ENCODE data around the gene GNG8.

GNG8 gene

DNA sequence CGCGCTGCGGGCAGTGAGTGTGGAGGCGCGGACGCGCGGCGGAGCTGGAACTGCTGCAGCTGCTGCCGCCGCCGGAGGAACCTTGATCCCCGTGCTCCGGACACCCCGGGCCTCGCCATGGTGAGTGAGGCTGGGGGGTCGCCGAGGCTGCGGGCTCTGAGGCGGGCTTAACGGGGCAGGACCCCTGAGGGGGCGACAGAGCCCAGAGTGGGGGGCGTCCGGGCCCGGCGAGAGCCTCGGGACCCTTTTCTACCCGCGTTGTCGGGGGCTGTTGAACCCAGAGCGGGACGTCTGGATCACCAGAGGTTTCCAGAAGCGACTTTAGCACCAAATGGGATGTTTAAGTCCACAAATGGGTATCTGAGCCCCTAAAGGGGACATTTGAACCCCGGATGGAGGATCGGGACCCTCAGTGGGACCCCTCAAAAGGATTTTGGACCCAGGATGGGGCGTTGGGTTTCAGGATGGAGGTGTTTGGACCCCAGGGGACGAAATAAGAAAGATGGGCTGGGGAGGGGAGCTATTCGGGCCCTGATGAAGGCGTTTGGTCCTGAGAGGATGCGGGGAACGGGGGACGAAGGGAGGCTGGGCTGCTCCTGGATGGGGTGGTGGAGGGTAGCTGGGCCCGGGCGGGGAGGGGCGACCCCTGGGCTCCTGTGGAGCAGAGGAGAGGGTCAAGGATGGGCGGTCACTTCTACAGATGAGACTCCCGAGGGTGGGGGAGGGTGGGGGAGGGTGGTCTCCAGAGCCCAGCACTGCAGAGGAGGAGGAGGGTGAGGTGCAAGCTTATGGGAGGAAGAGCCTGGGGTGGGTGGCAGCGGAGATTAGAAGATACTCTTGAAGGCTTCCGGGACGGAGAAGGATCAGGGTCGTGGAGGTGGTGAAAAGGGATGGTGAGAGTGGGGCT lies 34.4 kb downstream of the GNG8 start, which contains the start of gene CALM3:
CALM3 (plus strand) TSS at position 13 of the 907 bp plus-strand sequence; CDS start at position 118, 105 bp downstream.
- Histone ChIP-seq H3K27me3 (ENCODE audit: insufficient read depth, low read length) (no peaks in the 10 kb centered on the region), H3K36me3 (ENCODE audit: insufficient read depth, low read length) (no peaks in the 10 kb centered on the region), H3K4me1 (ENCODE audit: control insufficient read depth, insufficient read depth, low read length, unreplicated experiment) (no peaks in the 10 kb centered on the region), H2AFZ (ENCODE audit: low read length, unreplicated experiment) (peak within 1 kb of the TSS; percentile 59), H3K79me2 (ENCODE audit: control insufficient read depth, insufficient read depth, low read length, unreplicated experiment) (peaks cover 50% of the 10 kb centered on the region), H3K27ac (ENCODE audit: low read depth, low read length) (peak within 1 kb of the TSS; percentile 97), H3K4me3 (ENCODE audit: low read depth, low read length) (peak within 1 kb of the TSS; percentile 92)

DNA sequence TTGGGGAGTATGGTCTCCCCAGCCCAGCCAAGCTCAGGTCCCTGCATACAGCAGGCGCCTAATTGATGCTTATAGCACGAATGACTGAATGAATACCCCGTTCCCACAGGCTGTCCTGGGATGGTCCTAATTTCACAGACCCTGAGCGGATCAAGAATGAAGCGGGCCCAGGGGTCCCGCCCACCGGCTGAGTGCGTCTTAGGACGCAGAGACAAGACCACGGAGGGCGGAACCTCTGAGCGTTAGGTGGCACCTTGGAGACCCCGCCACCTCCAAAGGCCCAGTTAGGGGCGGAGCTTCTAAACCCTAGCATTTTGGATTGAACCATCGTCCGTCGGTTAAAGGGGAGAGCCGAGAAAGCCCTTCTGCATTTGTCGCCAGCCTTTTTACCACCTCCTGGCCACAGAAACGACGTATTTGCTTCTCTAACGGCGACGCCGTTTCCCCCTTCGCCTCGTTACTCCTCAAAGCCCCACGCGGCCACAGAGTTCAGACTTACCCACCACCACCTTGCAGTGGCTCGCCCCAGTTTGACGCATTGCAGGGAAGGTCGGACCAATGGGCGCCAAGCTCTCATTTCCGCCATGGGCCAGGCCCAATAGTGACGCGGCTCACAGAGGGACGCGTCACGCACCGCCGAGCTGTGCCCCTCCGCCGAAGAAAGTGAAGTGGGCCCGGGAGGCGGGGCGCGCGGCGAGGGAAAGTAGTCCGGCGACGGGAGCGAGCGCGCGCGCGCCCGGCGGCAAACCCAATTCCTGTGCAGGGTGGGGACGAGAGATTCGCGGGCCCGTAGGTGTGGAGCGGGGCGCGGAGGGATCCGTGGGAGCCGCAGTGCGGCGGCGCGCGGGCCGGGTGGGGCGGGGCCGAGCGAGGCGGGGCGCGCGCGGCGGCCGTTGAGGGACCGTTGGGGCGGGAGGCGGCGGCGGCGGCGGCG lies 35.4 kb downstream of the GNG8 start:
- no peaks in the 10 kb centered on the region for H3K4me1 ChIP-seq (ENCODE audit: control insufficient read depth, insufficient read depth, low read length, unreplicated experiment)
- H3K4me3 ChIP-seq (ENCODE audit: low read depth, low read length) = peak overlapping the region; percentile 92
- no peaks in the 10 kb centered on the region for H3K36me3 ChIP-seq (ENCODE audit: insufficient read depth, low read length)
- no peaks in the 10 kb centered on the region for H3K27me3 ChIP-seq (ENCODE audit: insufficient read depth, low read length)
- peak overlapping the region; percentile 59 for H2AFZ ChIP-seq (ENCODE audit: low read length, unreplicated experiment)
- H3K79me2 ChIP-seq (ENCODE audit: control insufficient read depth, insufficient read depth, low read length, unreplicated experiment) = peaks cover 44% of the 10 kb centered on the region
- peak overlapping the region; percentile 97 for H3K27ac ChIP-seq (ENCODE audit: low read depth, low read length)

DNA sequence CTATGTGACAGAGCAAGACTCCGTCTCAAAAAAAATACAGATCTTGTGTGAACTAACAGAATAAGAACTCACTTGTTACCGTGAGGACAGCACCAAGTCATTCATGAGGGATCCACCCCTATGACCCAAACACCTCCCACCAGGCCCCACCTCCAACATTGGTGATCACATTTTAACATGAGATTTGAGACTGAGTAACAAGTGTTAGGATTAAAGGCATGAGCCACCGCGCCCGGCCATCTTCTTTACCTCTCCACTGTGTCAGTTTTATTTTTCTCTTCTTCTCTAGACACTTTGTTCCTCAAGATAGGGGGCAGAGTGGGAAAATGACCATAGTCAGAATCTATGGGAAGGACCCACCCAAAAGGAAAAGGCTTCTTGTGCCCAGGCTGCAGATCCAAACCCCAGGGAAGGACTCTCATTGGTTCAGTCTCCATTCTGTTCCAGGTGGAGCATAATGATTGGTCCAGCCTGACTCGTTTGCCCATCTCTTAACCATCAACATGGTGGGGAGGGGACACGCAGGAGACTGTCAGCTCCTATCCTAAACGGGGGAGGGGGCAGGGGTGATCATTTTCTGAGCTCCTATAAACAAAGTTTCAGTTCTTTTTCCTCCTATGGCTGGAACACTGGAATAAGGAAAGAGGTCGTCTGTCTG lies 36.2 kb downstream of the GNG8 start:
- Histone ChIP-seq H3K27ac (ENCODE audit: low read depth, low read length) (peak overlapping the region; percentile 97; the same call in 1 of the 2 replicates), H3K4me3 (ENCODE audit: low read depth, low read length) (peak overlapping the region; percentile 92), H3K79me2 (ENCODE audit: control insufficient read depth, insufficient read depth, low read length, unreplicated experiment) (peaks cover 37% of the 10 kb centered on the region), H2AFZ (ENCODE audit: low read length, unreplicated experiment) (peak overlapping the region; percentile 58), H3K36me3 (ENCODE audit: insufficient read depth, low read length) (no peaks in the 10 kb centered on the region), H3K27me3 (ENCODE audit: insufficient read depth, low read length) (no peaks in the 10 kb centered on the region), H3K4me1 (ENCODE audit: control insufficient read depth, insufficient read depth, low read length, unreplicated experiment) (no peaks in the 10 kb centered on the region)

DNA sequence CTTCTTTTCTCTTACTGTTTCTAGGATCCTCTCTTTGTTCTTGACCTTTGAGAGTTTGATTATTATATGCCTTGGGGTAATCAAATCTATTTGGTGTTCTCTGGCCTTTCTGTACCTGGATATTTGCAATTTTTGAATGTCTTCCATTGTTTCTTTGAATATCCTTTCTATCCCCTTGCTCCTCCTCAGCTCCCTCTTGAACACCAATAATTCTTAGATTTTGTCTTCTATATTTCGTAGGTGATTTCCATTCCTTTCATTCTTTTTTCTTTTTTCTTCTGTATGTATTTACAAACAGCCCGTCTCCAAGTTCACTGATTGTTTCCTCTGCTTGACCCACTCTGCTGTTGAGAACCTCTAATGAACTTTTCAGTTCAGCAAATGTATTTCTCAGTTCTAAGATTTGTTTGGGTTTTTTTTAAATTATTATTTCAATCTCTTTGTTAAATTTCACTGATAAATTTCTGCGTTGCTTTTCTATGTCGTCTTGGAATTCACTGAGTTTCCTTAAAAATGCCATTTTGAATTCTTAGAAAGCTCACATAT lies 37.6 kb downstream of the GNG8 start:
- Histone ChIP-seq H3K27ac (ENCODE audit: low read depth, low read length) (no peak overlapping the region), H3K27me3 (ENCODE audit: insufficient read depth, low read length) (no peaks in the 10 kb centered on the region), H2AFZ (ENCODE audit: low read length, unreplicated experiment) (no peak overlapping the region), H3K4me1 (ENCODE audit: control insufficient read depth, insufficient read depth, low read length, unreplicated experiment) (no peaks in the 10 kb centered on the region), H3K36me3 (ENCODE audit: insufficient read depth, low read length) (no peaks in the 10 kb centered on the region), H3K79me2 (ENCODE audit: control insufficient read depth, insufficient read depth, low read length, unreplicated experiment) (peaks cover 23% of the 10 kb centered on the region), H3K4me3 (ENCODE audit: low read depth, low read length) (no peak overlapping the region)

DNA sequence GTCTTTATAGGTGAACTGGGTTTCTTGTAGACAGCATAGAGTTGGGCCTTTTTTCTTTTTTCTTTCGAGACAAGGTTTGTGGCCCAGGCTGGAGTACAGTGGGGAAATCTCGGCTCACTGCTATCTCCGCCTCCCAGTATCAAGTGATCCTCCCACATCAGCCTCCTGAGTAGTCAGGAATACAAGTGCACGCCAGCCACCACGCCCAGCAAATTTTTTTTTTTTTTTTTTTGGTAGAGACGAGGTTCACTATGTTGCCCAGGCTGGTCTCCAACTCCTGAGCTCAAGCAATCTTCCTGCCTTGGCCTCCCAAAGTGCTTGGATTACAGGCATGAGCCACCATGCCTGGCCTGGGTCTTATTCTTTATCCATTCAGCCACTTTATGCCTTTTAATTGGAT lies 40.0 kb downstream of the GNG8 start:
- Histone ChIP-seq H3K27ac (ENCODE audit: low read depth, low read length) (no peak overlapping the region), H3K79me2 (ENCODE audit: control insufficient read depth, insufficient read depth, low read length, unreplicated experiment) (no peaks in the 10 kb centered on the region), H3K27me3 (ENCODE audit: insufficient read depth, low read length) (no peaks in the 10 kb centered on the region), H3K36me3 (ENCODE audit: insufficient read depth, low read length) (no peaks in the 10 kb centered on the region), H3K4me3 (ENCODE audit: low read depth, low read length) (no peak overlapping the region), H3K4me1 (ENCODE audit: control insufficient read depth, insufficient read depth, low read length, unreplicated experiment) (no peaks in the 10 kb centered on the region), H2AFZ (ENCODE audit: low read length, unreplicated experiment) (no peak overlapping the region)

DNA sequence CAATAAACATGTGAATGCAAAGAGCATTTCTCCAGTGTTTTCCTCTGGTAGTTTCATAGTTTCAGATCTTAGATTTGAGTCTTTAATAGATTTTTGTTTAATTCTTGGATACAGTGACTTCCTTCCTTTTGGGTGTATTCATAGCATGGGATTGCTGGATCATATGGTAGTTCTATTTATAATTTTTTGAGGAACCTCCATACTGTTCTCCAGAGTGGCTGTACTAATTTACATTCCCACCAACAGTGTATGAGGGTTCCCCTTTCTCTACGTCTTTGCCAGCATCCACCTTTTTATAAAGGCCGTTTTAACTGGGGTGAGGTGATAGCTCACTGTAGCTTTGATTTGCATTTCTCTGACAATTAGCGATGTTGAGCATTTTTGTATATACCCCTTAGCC lies 44.1 kb downstream of the GNG8 start:
- no peak overlapping the region for H2AFZ ChIP-seq (ENCODE audit: low read length, unreplicated experiment)
- no peaks in the 10 kb centered on the region for H3K27me3 ChIP-seq (ENCODE audit: insufficient read depth, low read length)
- H3K27ac ChIP-seq (ENCODE audit: low read depth, low read length) = no peak overlapping the region
- no peaks in the 10 kb centered on the region for H3K79me2 ChIP-seq (ENCODE audit: control insufficient read depth, insufficient read depth, low read length, unreplicated experiment)
- H3K4me3 ChIP-seq (ENCODE audit: low read depth, low read length) = no peak overlapping the region
- no peaks in the 10 kb centered on the region for H3K4me1 ChIP-seq (ENCODE audit: control insufficient read depth, insufficient read depth, low read length, unreplicated experiment)
- H3K36me3 ChIP-seq (ENCODE audit: insufficient read depth, low read length) = no peaks in the 10 kb centered on the region

DNA sequence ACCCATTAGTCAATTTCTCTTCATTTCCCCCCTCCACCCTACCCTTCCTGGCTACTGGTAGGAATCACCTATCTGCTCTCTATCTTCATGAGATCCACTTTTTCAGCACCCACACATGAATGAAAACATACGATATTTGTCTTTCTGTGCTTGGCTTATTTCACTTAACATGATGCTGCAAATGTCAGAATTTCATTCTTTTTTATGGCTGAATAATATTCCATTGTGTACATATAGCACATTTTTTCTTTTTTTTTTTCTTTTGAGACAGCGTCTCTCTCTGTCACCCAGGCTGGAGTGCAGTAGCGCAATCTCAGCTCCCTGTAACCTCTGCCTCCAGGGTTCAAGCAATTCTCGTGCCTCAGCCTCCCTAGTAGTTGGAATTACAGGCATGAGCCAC lies 44.7 kb downstream of the GNG8 start:
- no peaks in the 10 kb centered on the region for H3K27me3 ChIP-seq (ENCODE audit: insufficient read depth, low read length)
- H3K4me1 ChIP-seq (ENCODE audit: control insufficient read depth, insufficient read depth, low read length, unreplicated experiment) = no peaks in the 10 kb centered on the region
- H2AFZ ChIP-seq (ENCODE audit: low read length, unreplicated experiment) = no peak overlapping the region
- H3K79me2 ChIP-seq (ENCODE audit: control insufficient read depth, insufficient read depth, low read length, unreplicated experiment) = no peaks in the 10 kb centered on the region
- H3K36me3 ChIP-seq (ENCODE audit: insufficient read depth, low read length) = no peaks in the 10 kb centered on the region
- H3K4me3 ChIP-seq (ENCODE audit: low read depth, low read length) = no peak overlapping the region
- H3K27ac ChIP-seq (ENCODE audit: low read depth, low read length) = no peak overlapping the region

DNA sequence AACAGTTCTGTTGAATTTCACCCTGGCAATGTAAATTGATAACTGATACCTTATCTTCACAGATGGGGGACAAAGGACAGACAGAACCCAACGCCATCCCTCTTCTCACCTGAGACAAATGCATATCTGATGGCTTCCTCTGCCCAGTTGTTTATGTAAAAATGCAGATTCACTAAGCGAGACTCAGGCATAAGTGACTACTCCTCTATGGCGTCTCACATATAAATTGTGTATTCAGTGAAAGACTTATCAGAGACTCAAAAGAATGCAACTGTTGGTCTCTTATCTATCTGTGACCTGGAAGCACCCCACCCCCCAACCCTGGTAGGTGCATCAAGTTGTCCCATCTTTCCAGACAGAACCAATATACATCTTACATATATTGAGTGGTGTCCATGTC lies 48.1 kb downstream of the GNG8 start:
- Histone ChIP-seq H2AFZ (ENCODE audit: low read length, unreplicated experiment) (no peak overlapping the region), H3K27ac (ENCODE audit: low read depth, low read length) (no peak overlapping the region), H3K4me1 (ENCODE audit: control insufficient read depth, insufficient read depth, low read length, unreplicated experiment) (no peaks in the 10 kb centered on the region), H3K36me3 (ENCODE audit: insufficient read depth, low read length) (no peaks in the 10 kb centered on the region), H3K79me2 (ENCODE audit: control insufficient read depth, insufficient read depth, low read length, unreplicated experiment) (no peaks in the 10 kb centered on the region), H3K27me3 (ENCODE audit: insufficient read depth, low read length) (no peaks in the 10 kb centered on the region), H3K4me3 (ENCODE audit: low read depth, low read length) (no peak overlapping the region)

DNA sequence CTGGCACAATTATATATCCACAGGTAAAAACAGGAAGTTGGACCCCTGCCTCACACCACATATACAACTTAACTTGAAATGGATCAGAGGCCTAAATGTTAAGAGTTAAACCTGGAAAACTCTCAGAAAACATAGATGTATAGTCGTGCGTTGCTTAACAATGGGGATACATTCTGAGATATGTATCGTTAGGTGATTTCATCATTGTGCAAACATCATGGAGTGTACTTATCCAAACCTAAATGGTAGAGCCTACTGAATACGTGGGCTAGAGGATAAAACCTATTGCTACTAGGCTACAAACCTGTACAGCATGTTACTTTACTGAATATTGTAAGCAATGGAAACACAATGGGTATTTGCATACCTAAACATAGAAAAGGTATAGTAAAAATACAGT lies 49.7 kb downstream of the GNG8 start:
- H3K36me3 ChIP-seq (ENCODE audit: insufficient read depth, low read length) = no peaks in the 10 kb centered on the region
- H3K27ac ChIP-seq (ENCODE audit: low read depth, low read length) = no peak overlapping the region
- H3K27me3 ChIP-seq (ENCODE audit: insufficient read depth, low read length) = no peaks in the 10 kb centered on the region
- no peak overlapping the region for H3K4me3 ChIP-seq (ENCODE audit: low read depth, low read length)
- H3K4me1 ChIP-seq (ENCODE audit: control insufficient read depth, insufficient read depth, low read length, unreplicated experiment) = no peaks in the 10 kb centered on the region
- H3K79me2 ChIP-seq (ENCODE audit: control insufficient read depth, insufficient read depth, low read length, unreplicated experiment) = no peaks in the 10 kb centered on the region
- H2AFZ ChIP-seq (ENCODE audit: low read length, unreplicated experiment) = no peak overlapping the region

DNA sequence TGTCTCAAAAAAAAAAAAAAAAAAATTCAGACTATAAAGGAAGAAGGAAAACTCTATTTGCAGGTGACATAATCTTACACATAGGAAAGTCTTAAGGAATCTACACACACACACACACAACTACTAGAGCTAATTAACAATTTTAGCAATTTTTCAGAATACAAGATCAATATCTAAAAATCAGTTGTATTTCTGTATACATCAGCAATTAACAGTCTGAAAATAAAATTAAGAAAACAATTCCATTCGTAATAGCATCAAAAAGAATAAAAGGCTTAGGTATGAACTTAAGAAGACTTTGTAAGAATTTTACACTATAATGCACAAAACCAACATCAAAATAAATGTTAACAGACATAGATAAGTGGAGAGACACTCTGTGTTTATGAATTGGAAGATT lies 50.5 kb downstream of the GNG8 start:
- no peaks in the 10 kb centered on the region for H3K4me1 ChIP-seq (ENCODE audit: control insufficient read depth, insufficient read depth, low read length, unreplicated experiment)
- H3K79me2 ChIP-seq (ENCODE audit: control insufficient read depth, insufficient read depth, low read length, unreplicated experiment) = no peaks in the 10 kb centered on the region
- H3K27me3 ChIP-seq (ENCODE audit: insufficient read depth, low read length) = no peaks in the 10 kb centered on the region
- H3K27ac ChIP-seq (ENCODE audit: low read depth, low read length) = no peak overlapping the region
- no peaks in the 10 kb centered on the region for H3K36me3 ChIP-seq (ENCODE audit: insufficient read depth, low read length)
- H2AFZ ChIP-seq (ENCODE audit: low read length, unreplicated experiment) = no peak overlapping the region
- H3K4me3 ChIP-seq (ENCODE audit: low read depth, low read length) = no peak overlapping the region

Data from ACC112 (cell line).